ENCODE data around the gene LRRC58.

GRCh38 chr3:120332646-120333045 is 16.5 kb downstream of the LRRC58 start:
- TF ChIP-seq CTCF (IDR thresholded peaks at IDR 0.05) (no peak), POLR2A (IDR thresholded peaks at IDR 0.05) (no peak)

All from upper lobe of left lung (tissue), 4 donors.